ENCODE measurements around the gene MAFF.

MAFF gene

DNA sequence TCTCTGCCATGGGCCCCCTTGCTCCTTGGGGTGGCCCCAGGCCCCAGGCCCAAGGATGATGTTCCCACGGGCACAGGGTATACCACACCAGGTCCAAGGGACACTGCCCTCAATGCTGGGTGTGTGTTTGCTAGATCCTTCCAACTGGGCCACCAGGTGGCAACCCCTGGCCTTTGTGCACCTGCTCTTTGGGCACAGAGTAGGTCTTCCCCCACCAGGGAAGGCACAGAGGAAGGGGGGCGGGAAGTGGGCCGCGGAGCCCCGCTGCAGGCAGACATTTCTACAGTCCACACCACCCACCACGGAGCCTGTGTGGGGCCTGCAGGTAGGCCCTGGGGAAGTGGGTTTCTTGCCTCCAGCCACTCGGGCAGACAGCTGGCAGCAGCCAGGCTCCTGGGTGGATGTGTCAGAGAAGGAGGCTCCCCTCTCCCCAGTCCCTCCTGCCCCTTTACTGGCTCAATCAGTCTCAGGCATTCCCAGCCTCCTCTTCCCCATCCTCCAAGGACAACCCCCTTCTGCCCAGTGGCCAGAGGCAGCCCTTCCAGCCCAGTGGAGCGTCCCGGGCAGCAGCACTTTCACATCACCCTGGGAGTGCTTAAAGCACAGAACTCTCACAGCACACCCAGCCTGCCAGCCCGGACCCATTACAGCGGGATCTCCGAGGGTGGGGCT lies 21.6 kb downstream of the MAFF start:
- peaks cover 41% of the 10 kb centered on the region for H3K36me3 ChIP-seq (ENCODE audit: low read depth)
- no peaks in the 10 kb centered on the region for H3K27me3 ChIP-seq (ENCODE audit: insufficient read depth, poor library complexity, severe bottlenecking)
- no peak for DNase-seq (ENCODE audit: low spot score)
- ATAC-seq (ENCODE audit: low read depth), result peak; percentile 1; the same call in 1 of the 3 replicates
- TF ChIP-seq, protein P1, sequence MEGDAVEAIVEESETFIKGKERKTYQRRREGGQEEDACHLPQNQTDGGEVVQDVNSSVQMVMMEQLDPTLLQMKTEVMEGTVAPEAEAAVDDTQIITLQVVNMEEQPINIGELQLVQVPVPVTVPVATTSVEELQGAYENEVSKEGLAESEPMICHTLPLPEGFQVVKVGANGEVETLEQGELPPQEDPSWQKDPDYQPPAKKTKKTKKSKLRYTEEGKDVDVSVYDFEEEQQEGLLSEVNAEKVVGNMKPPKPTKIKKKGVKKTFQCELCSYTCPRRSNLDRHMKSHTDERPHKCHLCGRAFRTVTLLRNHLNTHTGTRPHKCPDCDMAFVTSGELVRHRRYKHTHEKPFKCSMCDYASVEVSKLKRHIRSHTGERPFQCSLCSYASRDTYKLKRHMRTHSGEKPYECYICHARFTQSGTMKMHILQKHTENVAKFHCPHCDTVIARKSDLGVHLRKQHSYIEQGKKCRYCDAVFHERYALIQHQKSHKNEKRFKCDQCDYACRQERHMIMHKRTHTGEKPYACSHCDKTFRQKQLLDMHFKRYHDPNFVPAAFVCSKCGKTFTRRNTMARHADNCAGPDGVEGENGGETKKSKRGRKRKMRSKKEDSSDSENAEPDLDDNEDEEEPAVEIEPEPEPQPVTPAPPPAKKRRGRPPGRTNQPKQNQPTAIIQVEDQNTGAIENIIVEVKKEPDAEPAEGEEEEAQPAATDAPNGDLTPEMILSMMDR (IDR thresholded peaks at IDR 0.05; ENCODE audit: poor library complexity, severe bottlenecking), result peak; percentile 18
- H3K9me3 ChIP-seq (ENCODE audit: severe bottlenecking), result no peaks in the 10 kb centered on the region
- H3K27ac ChIP-seq (ENCODE audit: poor library complexity, severe bottlenecking), result peak overlapping the region; percentile 77
- H3K4me1 ChIP-seq (ENCODE audit: insufficient read depth, poor library complexity, severe bottlenecking), result peaks cover 31% of the 10 kb centered on the region
- no peak overlapping the region for H3K4me3 ChIP-seq (ENCODE audit: severe bottlenecking)

DNA sequence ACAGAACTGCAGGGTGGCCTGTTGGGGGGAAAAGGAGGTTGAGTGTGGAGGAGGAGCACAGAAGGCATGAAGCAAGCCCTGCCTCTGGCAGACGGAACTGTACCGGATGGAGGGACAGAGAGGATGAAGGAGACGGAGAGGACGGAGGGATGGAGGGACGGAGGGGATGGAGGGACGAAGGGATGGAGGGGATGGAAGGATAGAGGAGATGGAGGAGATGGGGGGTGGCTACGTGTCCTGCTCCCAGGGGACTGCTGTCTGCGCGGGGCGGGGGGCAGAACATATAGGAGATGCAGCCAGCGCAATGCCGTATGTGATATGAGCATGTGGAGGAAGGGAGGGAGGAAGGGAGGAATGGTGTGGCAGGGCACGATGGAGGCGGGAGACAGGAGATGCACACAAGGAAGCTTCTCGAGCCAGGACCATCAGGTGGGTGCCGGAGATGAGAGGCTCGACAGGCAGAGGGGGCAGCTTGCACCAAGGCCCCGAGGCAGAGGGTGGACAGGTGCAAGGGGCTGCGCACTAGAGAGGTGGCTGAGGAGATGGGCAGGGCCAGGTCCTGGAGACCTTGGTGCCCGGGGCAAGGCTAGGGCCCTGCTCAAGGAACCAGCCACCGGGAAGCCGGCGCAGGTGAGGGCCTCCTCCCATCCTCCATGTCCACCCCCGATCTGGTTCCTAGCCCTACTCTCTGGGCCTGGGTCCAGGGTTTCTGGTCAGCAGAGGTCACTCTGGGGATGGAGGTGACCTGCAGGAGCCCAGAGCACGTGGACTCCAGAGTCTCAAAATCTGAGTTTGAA lies 25.3 kb downstream of the MAFF start:
- DNase-seq (ENCODE audit: low spot score) (peak; percentile 63), ATAC-seq (ENCODE audit: low read depth) (no peak)
- H3K4me3 ChIP-seq (ENCODE audit: severe bottlenecking), result no peak overlapping the region
- H3K9me3 ChIP-seq (ENCODE audit: severe bottlenecking), result no peaks in the 10 kb centered on the region
- H3K27me3 ChIP-seq (ENCODE audit: insufficient read depth, poor library complexity, severe bottlenecking), result no peaks in the 10 kb centered on the region
- H3K36me3 ChIP-seq (ENCODE audit: low read depth), result peaks cover 60% of the 10 kb centered on the region
- H3K4me1 ChIP-seq (ENCODE audit: insufficient read depth, poor library complexity, severe bottlenecking), result peaks cover 28% of the 10 kb centered on the region
- TF ChIP-seq, protein P1 (IDR thresholded peaks at IDR 0.05; ENCODE audit: poor library complexity, severe bottlenecking), result no peak
- peak overlapping the region; percentile 94 for H3K27ac ChIP-seq (ENCODE audit: poor library complexity, severe bottlenecking)

DNA sequence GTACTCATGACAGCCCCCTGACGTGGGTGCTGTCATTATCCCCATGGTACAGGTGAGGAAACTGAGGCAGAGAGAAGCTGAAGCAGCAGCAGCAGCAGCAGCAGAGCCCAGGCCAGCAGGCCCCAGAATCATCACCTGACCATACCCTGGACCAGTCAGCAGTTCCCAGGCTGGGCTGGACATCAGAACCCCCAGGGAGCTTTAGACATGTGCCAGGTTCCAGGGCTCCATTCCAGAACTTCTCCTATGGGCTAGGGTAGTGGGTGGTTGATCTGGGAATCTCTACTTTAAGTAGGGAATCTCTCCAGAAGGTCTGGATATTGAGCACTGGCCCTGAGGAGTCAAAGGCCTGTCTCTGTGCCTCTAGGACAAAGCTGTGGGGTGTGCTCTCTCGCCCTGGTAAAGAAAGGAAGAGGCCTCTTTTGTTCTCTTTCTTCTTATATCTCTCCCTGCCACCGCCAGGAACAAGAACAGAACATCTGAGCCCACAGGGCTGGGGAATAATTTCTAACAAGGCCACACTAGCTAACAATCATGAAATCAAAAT lies 26.6 kb downstream of the MAFF start:
- no peak overlapping the region for H3K4me3 ChIP-seq (ENCODE audit: severe bottlenecking)

DNA sequence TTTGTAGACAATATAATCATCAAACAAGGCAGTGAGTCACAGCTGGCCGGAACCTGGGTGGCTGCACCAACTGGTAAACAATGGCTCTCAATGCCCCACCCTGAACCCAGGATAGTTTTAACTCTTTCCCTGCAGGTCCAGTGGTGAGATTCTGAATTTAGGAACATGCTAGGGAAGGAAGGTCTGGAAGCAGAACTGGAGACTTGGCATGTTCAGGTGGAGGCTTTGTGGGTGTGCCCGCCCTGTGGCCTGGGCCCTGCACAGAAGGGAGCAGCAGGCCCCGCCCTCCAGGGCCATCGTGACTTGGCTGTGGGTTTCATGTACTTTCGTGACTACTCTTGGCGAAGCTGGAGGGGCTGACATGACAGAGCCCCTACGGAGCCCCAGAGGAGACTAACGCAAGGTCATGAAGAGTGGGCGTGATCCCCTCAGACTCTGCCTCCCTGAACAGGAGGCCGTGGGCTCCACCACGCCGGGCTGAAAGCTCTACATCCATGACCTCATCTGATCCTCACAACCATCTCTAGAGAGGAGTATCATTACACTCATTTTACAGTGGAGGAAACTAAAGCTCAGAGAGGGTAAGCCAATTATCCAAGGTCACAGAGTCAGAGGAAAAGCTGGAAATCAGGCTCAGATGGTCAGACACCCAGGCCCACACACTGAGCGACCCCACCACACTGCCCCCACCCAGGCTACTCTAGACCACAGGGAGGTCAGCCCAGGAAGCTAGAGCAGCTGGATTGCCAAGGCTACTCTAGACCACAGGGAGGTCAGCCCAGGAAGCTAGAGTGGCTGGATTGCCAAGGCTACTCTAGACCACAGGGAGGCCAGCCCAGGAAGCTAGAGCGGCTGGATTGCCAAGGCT lies 27.3 kb downstream of the MAFF start:
- ATAC-seq (ENCODE audit: low read depth) (peak; percentile 88), DNase-seq (ENCODE audit: low spot score) (peak; percentile 77)
- H3K9me3 ChIP-seq (ENCODE audit: severe bottlenecking), result no peaks in the 10 kb centered on the region
- TF ChIP-seq, protein P1 (IDR thresholded peaks at IDR 0.05; ENCODE audit: poor library complexity, severe bottlenecking), result no peak
- H3K4me1 ChIP-seq (ENCODE audit: insufficient read depth, poor library complexity, severe bottlenecking), result peaks cover 17% of the 10 kb centered on the region
- H3K4me3 ChIP-seq (ENCODE audit: severe bottlenecking), result no peak overlapping the region
- peaks cover 64% of the 10 kb centered on the region for H3K36me3 ChIP-seq (ENCODE audit: low read depth)
- peak overlapping the region; percentile 94 for H3K27ac ChIP-seq (ENCODE audit: poor library complexity, severe bottlenecking)
- H3K27me3 ChIP-seq (ENCODE audit: insufficient read depth, poor library complexity, severe bottlenecking), result no peaks in the 10 kb centered on the region

More for the DNA sequence above, 26.6 kb downstream of the MAFF start:
- H3K27me3 ChIP-seq (ENCODE audit: insufficient read depth, poor library complexity, severe bottlenecking), result no peaks in the 10 kb centered on the region
- H3K9me3 ChIP-seq (ENCODE audit: severe bottlenecking), result no peaks in the 10 kb centered on the region
- H3K36me3 ChIP-seq (ENCODE audit: low read depth), result peaks cover 68% of the 10 kb centered on the region
- peak overlapping the region; percentile 94 for H3K27ac ChIP-seq (ENCODE audit: poor library complexity, severe bottlenecking)
- TF ChIP-seq, protein P1 (IDR thresholded peaks at IDR 0.05; ENCODE audit: poor library complexity, severe bottlenecking), result no peak
- peaks cover 17% of the 10 kb centered on the region for H3K4me1 ChIP-seq (ENCODE audit: insufficient read depth, poor library complexity, severe bottlenecking)
- DNase-seq (ENCODE audit: low spot score) (no peak), ATAC-seq (ENCODE audit: low read depth) (no peak; the same call in 1 of the 3 replicates)
